AG20443 (cell line): ENCODE results near the gene GPR45.
A peak's percentile ranks its signal among the peaks of the same experiment; 100 is the strongest.
"Not testable (repeated sequence)": the region's sequence is repeated elsewhere in the genome, so short reads cannot be mapped to it uniquely, and the experiment has no call there.

Experiments used
- DNase-seq: peaks from one replicate; pipeline ENCODE4 v3.0.0; 2012; ENCODE audit warnings: low spot score, mixed read lengths

Gene GPR45

DNA sequence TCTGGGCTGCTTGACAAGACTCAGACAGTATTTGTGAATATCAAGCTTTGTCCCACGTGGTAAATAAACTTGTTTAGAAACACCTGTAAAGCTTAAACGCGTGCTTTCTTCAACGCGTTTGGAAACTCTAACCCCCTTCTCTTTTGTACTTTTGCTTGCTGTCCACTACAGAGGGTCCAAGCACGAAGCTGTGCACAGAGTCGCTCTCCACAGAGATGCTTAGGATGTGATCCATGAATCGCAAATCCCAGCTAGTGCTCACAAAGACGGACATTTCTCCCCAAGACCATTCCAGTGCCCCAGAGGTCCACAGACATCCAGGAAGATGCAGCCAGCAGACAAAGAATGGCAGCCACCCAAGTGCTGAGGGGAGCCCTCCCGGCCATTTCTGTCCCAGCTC, at the start of gene GPR45:
Gene GPR45 (plus strand): TSS at position 301 of the 400 bp plus-strand sequence. CDS start 116 bp downstream, outside the sequence.
- DNase-seq: no peak

DNA sequence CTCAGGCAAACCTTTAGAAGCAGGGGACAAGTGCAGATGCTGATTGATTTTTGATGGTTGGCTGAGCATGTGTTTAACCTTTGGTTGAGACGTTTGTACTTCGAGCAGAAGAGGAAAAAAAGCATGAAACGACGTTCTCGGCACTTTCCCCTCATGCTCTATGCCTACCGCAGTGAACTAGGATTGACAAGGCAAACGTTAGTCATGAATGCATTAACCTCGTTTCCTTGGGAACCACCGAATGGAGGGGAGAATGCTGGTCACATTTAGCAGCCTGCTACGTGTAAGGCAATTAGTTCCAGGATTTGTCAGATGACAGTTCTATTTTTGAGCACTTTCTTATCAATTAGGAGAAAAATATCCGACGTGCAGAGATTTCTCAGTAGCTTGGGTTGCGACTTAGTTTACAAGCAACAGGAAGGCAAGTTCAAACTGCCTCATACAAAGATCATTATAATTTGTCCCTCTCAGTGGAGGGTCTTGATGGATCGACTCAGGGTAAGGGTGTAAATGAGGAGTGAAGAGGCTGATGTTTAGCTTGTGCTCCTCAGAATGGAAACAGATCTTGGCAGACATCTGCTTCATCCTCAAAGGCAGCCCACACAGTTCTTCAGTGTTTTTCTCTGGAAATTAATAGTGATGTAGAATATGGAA, 47.4 kb upstream of the GPR45 start:
- DNase-seq: no peak

DNA sequence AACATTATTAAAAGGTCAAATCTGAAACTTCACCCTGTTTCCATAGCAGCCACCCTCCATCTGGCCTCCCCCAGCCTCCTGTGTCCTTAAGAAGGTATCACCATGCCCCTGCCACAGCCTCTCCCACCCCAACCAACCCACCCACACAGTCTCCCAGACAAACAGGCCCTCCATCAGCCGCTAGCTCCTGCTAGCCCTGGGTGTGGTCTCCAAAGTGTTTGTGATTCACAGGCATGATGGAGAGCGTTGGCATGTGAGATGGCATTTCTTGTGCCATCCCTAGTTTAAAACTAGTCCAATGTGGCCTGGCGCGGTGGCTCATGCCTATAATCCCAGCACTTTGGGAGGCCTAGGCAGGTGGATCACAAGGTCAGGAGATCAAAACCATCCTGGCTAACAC, 44.9 kb upstream of the GPR45 start:
- DNase-seq: no peak

- DNase-seq: no peak
Measured at GRCh38 chr2:105215586-105216192, 25.9 kb upstream of the GPR45 start.

DNA sequence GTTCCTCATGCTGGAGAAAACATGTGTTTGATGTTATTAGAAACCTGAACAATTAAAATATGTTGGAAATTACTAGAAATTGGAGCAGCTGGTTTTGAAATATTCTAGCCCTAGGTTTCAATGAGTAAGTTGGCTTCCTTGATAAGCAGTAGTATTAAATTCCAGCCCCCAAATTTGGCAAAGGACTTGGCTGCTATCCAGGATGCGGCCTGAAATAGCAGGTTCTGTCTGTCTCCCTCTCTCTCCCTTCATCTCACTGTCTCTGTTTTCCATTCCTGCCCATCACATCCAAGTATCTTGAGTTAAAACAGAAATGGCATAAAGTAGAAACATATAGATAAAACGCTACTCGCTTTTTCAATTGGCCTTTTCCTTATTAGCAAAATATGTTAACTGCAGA, 20.9 kb upstream of the GPR45 start:
- no peak for DNase-seq

GRCh38 chr2:105224444-105224843, 17.1 kb upstream of the GPR45 start:
- DNase-seq: no peak

DNA sequence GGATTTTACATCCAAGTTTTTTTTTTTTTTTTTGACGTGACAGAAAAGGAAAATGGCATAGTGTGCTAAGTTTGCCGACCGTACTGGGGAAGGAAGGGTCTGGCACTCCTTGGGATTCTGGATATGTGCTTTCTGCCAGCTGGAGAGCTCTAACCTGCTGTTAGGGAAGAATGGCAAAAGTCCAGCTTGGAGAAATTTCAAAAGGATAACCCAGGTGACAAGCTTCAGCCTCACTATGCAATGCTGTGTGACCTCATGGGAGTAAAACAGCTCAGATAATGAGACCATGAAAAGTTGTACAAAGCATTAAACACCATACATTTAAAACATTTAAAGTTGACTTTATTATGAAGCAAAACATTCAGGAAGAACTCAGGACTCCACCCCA, 10.3 kb upstream of the GPR45 start:
- no peak for DNase-seq

DNA sequence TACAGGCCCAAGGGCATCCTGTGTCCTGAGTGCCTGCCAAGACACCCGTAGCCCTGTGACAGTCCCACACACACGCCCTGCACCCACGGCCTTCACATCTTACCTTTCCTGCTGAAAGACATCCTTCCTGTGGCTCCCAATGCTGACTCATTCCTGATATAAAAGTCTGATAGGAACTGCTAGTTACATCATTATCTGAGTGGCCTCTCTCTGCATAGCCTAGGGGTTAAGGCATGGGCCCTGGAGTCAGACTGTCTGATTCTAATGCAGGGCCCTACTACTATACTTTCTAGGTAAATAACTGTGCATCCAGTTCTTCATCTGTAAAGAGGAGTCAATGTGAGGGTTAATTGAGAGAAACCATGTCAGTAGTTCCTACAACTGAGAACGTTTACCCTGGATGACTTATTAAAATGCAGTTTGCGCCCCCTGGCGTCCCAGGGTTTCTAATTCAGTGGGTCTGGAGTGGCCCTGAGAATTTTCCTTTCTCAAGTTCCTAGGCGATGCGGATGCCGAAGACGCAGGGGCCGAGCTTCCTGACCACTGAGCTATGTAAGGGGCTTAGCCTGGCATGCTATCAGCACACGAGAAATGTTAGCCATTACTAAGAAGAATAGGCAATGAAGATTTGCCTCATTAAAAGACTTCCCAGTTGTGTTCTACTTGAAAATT, 6.0 kb upstream of the GPR45 start:
- peak; percentile 67 for DNase-seq

DNA sequence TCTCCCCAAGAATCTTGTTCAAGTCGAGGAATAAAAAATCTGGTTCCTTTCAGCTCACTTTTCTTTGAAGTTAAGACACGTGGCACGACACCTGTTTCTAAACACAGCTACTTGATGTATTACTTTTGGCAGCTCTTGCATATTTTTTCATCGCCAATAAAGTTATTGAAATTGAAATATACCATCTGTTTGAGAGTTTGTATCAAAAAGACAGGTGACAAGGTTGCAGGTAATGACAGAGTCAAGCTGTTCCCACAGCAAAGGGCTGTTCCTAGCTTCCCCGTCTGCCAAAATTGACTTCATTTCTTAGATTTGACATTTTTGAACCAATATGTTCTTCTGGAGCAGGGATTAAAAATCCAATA, 5.5 kb upstream of the GPR45 start:
- no peak for DNase-seq

DNA sequence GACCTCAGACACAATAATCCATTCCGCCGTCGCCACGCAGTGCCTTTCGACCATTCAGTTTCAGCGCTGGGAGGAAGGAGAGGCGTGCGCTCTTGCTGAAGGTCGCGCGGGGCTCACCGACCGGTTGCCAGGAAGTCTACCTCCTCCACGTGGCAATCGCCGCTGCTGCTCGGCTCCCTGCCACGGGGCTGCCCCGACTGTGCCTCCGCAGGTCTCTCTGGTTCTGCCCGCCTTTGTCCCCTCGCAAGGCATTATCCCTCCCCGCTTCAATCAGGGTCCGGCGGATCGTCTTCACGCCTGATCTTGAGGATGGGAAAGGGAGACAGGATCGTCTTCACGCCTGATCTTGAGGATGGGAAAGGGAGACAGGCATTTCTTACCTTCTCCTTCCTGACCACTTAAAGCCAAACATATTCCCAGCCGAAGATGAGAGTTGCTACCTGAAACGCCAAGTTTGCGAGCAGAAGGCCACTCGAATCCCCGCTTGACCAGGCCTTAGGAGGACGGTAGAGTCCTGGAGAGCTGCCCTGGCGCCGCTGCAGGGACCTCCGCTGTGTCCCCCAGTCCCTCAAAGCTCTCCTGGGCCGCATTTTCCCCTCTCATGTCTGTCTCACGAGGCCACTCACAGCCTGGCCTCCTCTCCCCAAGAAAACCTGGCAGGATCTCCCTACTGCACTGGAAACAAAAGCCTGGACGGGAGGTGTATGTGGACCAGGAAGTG, 4.3 kb upstream of the GPR45 start:
- no peak for DNase-seq

- no peak for DNase-seq
Measured at GRCh38 chr2:105238664-105239240, 2.8 kb upstream of the GPR45 start.

GRCh38 chr2:105239924-105240323, 1.6 kb upstream of the GPR45 start:
- DNase-seq: peak; percentile 91

GRCh38 chr2:105242286-105242993, 897 bp downstream of the GPR45 start:
- DNase-seq: no peak

- DNase-seq: no peak
Measured at GRCh38 chr2:105243961-105244360, 2.4 kb downstream of the GPR45 start.

GRCh38 chr2:105244451-105244850, 2.9 kb downstream of the GPR45 start:
- no peak for DNase-seq

DNA sequence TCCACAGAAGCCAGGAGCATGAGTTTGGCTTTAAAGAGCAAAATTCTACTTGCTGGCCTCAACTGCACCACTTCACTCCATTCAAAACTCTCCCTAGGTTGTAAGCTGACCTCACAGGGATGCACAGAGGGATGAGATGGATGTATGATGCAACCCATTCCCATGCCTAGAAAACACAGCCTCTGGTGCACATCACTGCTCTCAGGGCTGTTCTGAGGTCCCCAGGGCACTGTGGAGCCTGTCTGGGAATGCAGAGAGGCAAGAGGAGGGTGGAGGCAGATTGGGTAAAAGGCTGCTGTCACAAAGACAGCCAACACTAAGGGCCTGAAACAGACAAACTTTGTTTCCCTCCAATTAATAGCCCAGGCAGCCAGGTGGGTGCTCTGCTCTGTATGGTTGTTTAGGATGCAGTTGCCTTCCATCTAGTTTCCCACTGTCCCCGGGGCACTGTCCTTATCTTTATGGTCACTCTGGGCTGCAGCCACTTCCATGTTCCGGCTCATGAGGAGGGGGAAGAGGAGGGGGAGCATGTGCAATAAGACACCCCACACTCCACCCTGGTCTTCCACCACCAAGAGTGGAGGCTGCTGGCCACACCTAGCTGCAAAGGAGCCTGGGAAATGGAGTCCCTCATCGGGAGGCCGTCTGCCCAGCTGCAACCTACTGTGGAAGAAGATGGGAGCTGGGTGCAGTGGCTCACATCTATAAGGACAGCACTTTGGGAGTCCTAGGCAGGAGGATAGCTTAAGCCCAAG, 7.0 kb downstream of the GPR45 start:
- DNase-seq: no peak

DNA sequence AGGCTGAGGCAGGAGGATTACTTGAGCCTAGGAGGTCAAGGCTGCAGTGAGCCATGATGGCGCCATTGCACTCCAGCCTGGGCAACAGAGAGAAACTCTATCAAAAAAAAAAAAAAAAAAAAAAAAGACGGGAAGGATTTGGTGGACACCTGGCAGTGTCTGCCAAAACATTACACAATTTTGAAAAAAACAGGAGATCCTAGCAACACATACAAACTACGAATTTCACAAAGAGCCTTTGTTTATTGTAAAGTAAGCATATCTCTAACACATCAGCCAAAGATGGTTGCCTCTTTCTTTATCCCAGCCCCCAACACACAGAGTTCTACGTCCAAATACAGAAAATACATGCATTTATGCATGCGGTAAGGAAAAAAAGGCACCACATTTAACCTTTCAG, 7.6 kb downstream of the GPR45 start:
- DNase-seq: no peak

- no peak for DNase-seq
Measured at GRCh38 chr2:105249891-105250290, 8.3 kb downstream of the GPR45 start.

DNA sequence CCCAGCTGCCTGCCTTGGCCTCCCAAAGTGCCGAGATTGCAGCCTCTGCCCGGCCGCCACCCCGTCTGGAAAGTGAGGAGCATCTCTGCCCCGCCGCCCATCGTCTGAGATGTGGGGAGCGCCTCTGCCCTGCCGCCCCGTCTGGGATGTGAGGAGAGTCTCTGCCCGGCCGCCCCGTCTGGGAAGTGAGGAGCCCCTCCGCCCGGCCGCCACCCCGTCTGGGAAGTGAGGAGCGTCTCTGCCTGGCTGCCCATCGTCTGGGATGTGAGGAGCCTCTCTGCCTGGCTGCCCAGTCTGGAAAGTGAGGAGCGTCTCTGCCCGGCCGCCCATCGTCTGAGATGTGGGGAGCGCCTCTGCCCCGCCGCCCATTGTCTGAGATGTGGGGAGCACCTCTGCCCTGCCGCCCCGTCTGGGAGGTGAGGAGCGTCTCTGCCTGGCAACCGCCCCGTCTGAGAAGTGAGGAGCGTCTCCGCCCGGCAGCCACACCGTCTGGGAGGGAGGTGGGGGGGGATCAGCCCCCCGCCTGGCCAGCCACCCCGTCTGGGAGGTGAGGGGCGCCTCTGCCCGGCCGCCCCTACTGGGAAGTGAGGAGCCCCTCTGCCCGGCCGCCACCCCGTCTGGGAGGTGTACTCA, 9.6 kb downstream of the GPR45 start:
- DNase-seq: not testable (repeated sequence)

DNA sequence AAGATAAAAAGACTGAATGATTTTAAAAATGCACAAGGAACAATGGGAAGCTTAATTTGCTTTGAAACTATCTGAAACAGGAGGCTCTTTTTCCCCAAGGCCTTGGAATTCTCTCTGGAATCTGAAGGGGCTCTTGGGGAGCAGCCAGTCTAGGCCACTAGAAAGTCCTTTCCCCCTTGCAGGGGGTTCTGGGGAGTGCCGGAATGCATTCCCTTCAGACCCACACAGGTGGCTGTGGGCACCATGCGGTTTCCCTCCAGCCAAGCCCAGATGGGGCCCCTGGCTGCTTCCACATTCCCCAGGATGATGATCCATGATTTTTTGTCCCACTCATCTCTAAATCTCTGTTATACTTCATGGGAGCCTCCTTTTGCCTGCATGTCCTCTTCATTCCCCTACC, 10.7 kb downstream of the GPR45 start:
- DNase-seq: no peak
